ENCODE results near the gene ABCB8.

GRCh38 chr7:151012911-151013347, 15.3 kb upstream of the ABCB8 start:
- no peak for TF ChIP-seq POLR2A (IDR thresholded peaks at IDR 0.05)
- peak in 3 of 6 experiments; percentile 27 to 44 (median 35) for TF ChIP-seq CTCF (IDR thresholded peaks at IDR 0.05)

All from upper lobe of left lung (tissue), 4 donors.